ENCODE measurements around the gene ZFHX2. TPM values are rescaled to one million over a fixed set of nuclear protein-coding genes. Genes with fewer than 3 reads are reported as not detected.
"Not testable (repeated sequence)": the region's sequence is repeated elsewhere in the genome, so short reads cannot be mapped to it uniquely, and the experiment has no call there.

ZFHX2 gene
- 1 to 10 TPM in 2 of 3 donors, under 1 TPM in 1; 0.58 to 1.1 (median 1.1) TPM for total RNA-seq

GRCh38 chr14:23551266-23552028 lies at the start of gene ZFHX2:
Gene ZFHX2 (minus strand): TSS chr14:23551765. CDS start chr14:23535325, 16,440 bp downstream.
- peaks cover 8% of the 10 kb centered on the region for H3K4me1 Mint-ChIP-seq (ENCODE audit: low read depth)
- no peaks in the 10 kb centered on the region for H3K27me3 Mint-ChIP-seq (ENCODE audit: low read depth)
- DNase-seq (peak; percentile 79), ATAC-seq (peak; percentile 65 to 72)
- no peaks in the 10 kb centered on the region for H3K36me3 Mint-ChIP-seq (ENCODE audit: insufficient read depth)
- H3K4me3 Mint-ChIP-seq, result no peak within 1 kb of the TSS
- no peaks in the 10 kb centered on the region for H3K9me3 Mint-ChIP-seq

- Mint-ChIP-seq H3K4me1 (ENCODE audit: low read depth) (peaks cover 3% of the 10 kb centered on the region), H3K36me3 (ENCODE audit: insufficient read depth) (no peaks in the 10 kb centered on the region), H3K9me3 (peaks cover 7% of the 10 kb centered on the region), H3K27me3 (ENCODE audit: low read depth) (no peaks in the 10 kb centered on the region), H3K4me3 (no peak overlapping the region)
- DNase-seq, result no peak
- ATAC-seq, result no peak
Observed at GRCh38 chr14:23600806-23601205, 49.2 kb upstream of the ZFHX2 start.

- Mint-ChIP-seq H3K9me3 (peaks cover 7% of the 10 kb centered on the region), H3K36me3 (ENCODE audit: insufficient read depth) (no peaks in the 10 kb centered on the region), H3K27me3 (ENCODE audit: low read depth) (no peaks in the 10 kb centered on the region), H3K4me3 (no peak overlapping the region), H3K4me1 (ENCODE audit: low read depth) (no peaks in the 10 kb centered on the region)
- DNase-seq, result no peak
- no peak for ATAC-seq
Observed at GRCh38 chr14:23600322-23600707, 48.8 kb upstream of the ZFHX2 start.

GRCh38 chr14:23594191-23594590 lies 42.6 kb upstream of the ZFHX2 start:
- H3K9me3 Mint-ChIP-seq; H3K27me3 Mint-ChIP-seq (ENCODE audit: low read depth): not testable (repeated sequence)

GRCh38 chr14:23590198-23590597 lies 38.6 kb upstream of the ZFHX2 start:
- H3K4me3 Mint-ChIP-seq, result no peak overlapping the region
- peaks cover 5% of the 10 kb centered on the region for H3K4me1 Mint-ChIP-seq (ENCODE audit: low read depth)
- H3K9me3 Mint-ChIP-seq, result no peaks in the 10 kb centered on the region
- no peak for DNase-seq
- no peaks in the 10 kb centered on the region for H3K36me3 Mint-ChIP-seq (ENCODE audit: insufficient read depth)
- no peak for ATAC-seq
- H3K27me3 Mint-ChIP-seq (ENCODE audit: low read depth), result peaks cover 17% of the 10 kb centered on the region

More at GRCh38 chr14:23594191-23594590, 42.6 kb upstream of the ZFHX2 start:
- not testable (repeated sequence) for ATAC-seq; H3K4me1 Mint-ChIP-seq (ENCODE audit: low read depth); DNase-seq; H3K4me3 Mint-ChIP-seq; H3K36me3 Mint-ChIP-seq (ENCODE audit: insufficient read depth)

GRCh38 chr14:23589606-23590005 lies 38.0 kb upstream of the ZFHX2 start:
- ATAC-seq (no peak), DNase-seq (no peak)
- peaks cover 17% of the 10 kb centered on the region for H3K27me3 Mint-ChIP-seq (ENCODE audit: low read depth)
- H3K36me3 Mint-ChIP-seq (ENCODE audit: insufficient read depth), result no peaks in the 10 kb centered on the region
- no peak overlapping the region for H3K4me3 Mint-ChIP-seq
- no peaks in the 10 kb centered on the region for H3K9me3 Mint-ChIP-seq
- peaks cover 5% of the 10 kb centered on the region for H3K4me1 Mint-ChIP-seq (ENCODE audit: low read depth)

- no peaks in the 10 kb centered on the region for H3K9me3 Mint-ChIP-seq
- peaks cover 17% of the 10 kb centered on the region for H3K27me3 Mint-ChIP-seq (ENCODE audit: low read depth)
- DNase-seq (peak; percentile 65), ATAC-seq (peak; percentile 97 to 99)
- no peak overlapping the region for H3K4me3 Mint-ChIP-seq
- no peaks in the 10 kb centered on the region for H3K36me3 Mint-ChIP-seq (ENCODE audit: insufficient read depth)
- peaks cover 5% of the 10 kb centered on the region for H3K4me1 Mint-ChIP-seq (ENCODE audit: low read depth)
Observed at GRCh38 chr14:23588884-23589598, 37.5 kb upstream of the ZFHX2 start.

GRCh38 chr14:23584527-23585203 lies 33.1 kb upstream of the ZFHX2 start:
- H3K9me3 Mint-ChIP-seq; H3K4me1 Mint-ChIP-seq (ENCODE audit: low read depth); H3K4me3 Mint-ChIP-seq; ATAC-seq; DNase-seq; H3K36me3 Mint-ChIP-seq (ENCODE audit: insufficient read depth): not testable (repeated sequence)
- peaks cover 37% of the 10 kb centered on the region for H3K27me3 Mint-ChIP-seq (ENCODE audit: low read depth)

GRCh38 chr14:23583761-23584526 lies 32.4 kb upstream of the ZFHX2 start:
- H3K9me3 Mint-ChIP-seq; H3K4me3 Mint-ChIP-seq; DNase-seq; ATAC-seq; H3K4me1 Mint-ChIP-seq (ENCODE audit: low read depth); H3K36me3 Mint-ChIP-seq (ENCODE audit: insufficient read depth): not testable (repeated sequence)
- peaks cover 42% of the 10 kb centered on the region for H3K27me3 Mint-ChIP-seq (ENCODE audit: low read depth)

GRCh38 chr14:23582906-23583760 lies 31.6 kb upstream of the ZFHX2 start:
- Mint-ChIP-seq H3K9me3 (no peaks in the 10 kb centered on the region), H3K4me1 (ENCODE audit: low read depth) (peaks cover 6% of the 10 kb centered on the region), H3K27me3 (ENCODE audit: low read depth) (peaks cover 44% of the 10 kb centered on the region), H3K36me3 (ENCODE audit: insufficient read depth) (no peaks in the 10 kb centered on the region), H3K4me3 (no peak overlapping the region)
- ATAC-seq (no peak), DNase-seq (no peak)

GRCh38 chr14:23580948-23581281 lies 29.4 kb upstream of the ZFHX2 start:
- Mint-ChIP-seq H3K9me3 (no peaks in the 10 kb centered on the region), H3K4me3 (no peak overlapping the region), H3K36me3 (ENCODE audit: insufficient read depth) (no peaks in the 10 kb centered on the region), H3K27me3 (ENCODE audit: low read depth) (peaks cover 49% of the 10 kb centered on the region), H3K4me1 (ENCODE audit: low read depth) (peaks cover 16% of the 10 kb centered on the region)
- no peak for DNase-seq
- ATAC-seq, result no peak

GRCh38 chr14:23580152-23580926 lies 28.8 kb upstream of the ZFHX2 start:
- H3K9me3 Mint-ChIP-seq, result no peaks in the 10 kb centered on the region
- peaks cover 46% of the 10 kb centered on the region for H3K27me3 Mint-ChIP-seq (ENCODE audit: low read depth)
- ATAC-seq (no peak), DNase-seq (no peak)
- H3K4me1 Mint-ChIP-seq (ENCODE audit: low read depth), result peaks cover 16% of the 10 kb centered on the region
- no peaks in the 10 kb centered on the region for H3K36me3 Mint-ChIP-seq (ENCODE audit: insufficient read depth)
- no peak overlapping the region for H3K4me3 Mint-ChIP-seq

GRCh38 chr14:23579739-23580138 lies 28.2 kb upstream of the ZFHX2 start:
- peaks cover 16% of the 10 kb centered on the region for H3K4me1 Mint-ChIP-seq (ENCODE audit: low read depth)
- no peaks in the 10 kb centered on the region for H3K9me3 Mint-ChIP-seq
- ATAC-seq, result no peak
- H3K27me3 Mint-ChIP-seq (ENCODE audit: low read depth), result peaks cover 50% of the 10 kb centered on the region
- no peaks in the 10 kb centered on the region for H3K36me3 Mint-ChIP-seq (ENCODE audit: insufficient read depth)
- DNase-seq, result no peak
- no peak overlapping the region for H3K4me3 Mint-ChIP-seq
